ENCODE results near the gene PXDC1. TPM values are rescaled to one million over a fixed set of nuclear protein-coding genes. Genes with fewer than 3 reads are reported as not detected.

The PXDC1 gene
- total RNA-seq, 2 experiments from 2014 or later, result 0.17 to 0.36 TPM

DNA sequence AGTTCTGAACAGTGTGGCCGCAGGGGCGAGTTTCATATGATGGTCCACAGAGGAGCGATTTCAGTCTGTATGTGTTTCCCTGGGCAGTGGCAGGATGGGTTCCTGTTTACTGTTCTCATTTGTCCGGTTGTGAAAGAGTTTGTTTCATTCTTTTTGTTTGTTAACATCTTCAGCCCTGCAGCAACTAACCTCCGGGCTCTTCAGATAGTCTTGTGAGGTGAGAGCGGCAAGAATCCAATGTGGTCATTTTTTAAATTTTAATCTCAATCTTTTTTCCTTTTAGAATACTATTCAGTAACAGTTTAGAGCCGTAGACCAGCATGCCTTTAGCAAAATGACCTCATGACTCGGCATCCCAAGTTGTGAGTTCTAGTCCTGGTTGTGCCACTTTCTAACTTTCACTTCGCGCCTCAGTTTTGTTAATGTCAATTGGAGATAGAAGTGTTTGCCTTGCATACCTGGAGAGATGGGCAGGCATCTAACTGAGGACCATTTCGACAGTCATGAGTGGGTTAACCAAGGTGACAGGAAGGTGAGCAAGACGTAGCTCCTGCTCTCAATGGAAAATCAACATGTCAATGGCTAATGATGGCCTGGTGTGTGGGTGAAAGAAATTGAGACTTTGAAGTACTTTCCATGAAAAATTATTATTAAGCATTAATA lies 38.5 kb upstream of the PXDC1 start:
- Mint-ChIP-seq H3K4me3 (no peak overlapping the region), H3K27ac (no peak overlapping the region), H3K9me3 (no peaks in the 10 kb centered on the region), H3K4me1 (ENCODE audit: low read depth) (no peaks in the 10 kb centered on the region), H3K27me3 (ENCODE audit: low read depth) (no peaks in the 10 kb centered on the region), H3K36me3 (ENCODE audit: low read depth) (no peaks in the 10 kb centered on the region)
- DNase-seq, result no peak
- intact Hi-C loops (cut with micrococcal nuclease), result no loop called here
- CTCF ChIA-PET, result no interaction called here

DNA sequence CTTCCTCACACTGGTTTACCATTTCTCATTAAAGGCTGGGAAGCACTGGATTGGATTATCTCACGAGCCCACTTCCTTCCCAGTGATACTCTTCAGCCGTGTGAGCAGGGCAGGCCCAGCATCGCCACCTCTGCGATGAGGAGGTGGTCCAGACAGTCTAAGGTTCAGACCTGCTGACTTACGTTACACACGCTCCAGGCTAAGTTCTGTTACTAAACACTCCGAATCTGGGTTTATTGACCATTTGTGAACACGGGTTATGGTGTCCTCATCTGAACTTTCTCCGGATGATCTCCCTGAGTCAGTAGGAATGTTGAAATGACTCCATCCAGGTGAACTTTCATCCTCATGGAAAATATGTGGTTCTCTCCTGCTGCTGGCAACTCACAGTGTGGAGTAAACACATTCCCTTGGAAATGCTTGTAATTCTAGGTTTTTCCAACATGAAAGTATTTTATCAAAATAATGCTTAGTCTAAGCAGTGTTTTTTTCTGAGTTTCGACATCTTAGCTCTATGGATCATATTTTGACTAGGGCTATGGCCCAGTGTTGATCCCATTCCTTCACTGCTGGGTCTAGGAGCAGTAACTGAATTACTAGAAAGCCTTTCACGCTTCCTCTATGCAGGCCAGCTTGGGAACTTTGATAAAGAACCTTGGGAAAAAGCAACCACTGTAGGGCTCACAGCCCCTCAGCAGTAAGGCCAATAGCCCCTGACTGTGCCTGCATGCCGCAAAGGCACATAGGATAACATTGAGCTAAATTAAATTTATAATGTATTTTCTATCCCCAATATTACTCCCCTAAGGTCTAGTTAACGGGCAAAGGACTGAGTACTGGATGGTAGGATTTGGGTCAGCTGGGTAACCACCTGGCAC lies 37.7 kb upstream of the PXDC1 start:
- no peak for DNase-seq
- H3K4me3 Mint-ChIP-seq, result no peak overlapping the region
- no peaks in the 10 kb centered on the region for H3K4me1 Mint-ChIP-seq (ENCODE audit: low read depth)
- H3K27ac Mint-ChIP-seq, result no peak overlapping the region
- CTCF ChIA-PET, result interaction anchor here (1.4 kb wide), 1 partner anchor 144 kb away, joined by 3 read pairs; no protein-coding TSS in a partner anchor
- intact Hi-C loops (cut with micrococcal nuclease), result no loop called here
- H3K9me3 Mint-ChIP-seq, result no peaks in the 10 kb centered on the region
- no peaks in the 10 kb centered on the region for H3K27me3 Mint-ChIP-seq (ENCODE audit: low read depth)
- H3K36me3 Mint-ChIP-seq (ENCODE audit: low read depth), result no peaks in the 10 kb centered on the region

DNA sequence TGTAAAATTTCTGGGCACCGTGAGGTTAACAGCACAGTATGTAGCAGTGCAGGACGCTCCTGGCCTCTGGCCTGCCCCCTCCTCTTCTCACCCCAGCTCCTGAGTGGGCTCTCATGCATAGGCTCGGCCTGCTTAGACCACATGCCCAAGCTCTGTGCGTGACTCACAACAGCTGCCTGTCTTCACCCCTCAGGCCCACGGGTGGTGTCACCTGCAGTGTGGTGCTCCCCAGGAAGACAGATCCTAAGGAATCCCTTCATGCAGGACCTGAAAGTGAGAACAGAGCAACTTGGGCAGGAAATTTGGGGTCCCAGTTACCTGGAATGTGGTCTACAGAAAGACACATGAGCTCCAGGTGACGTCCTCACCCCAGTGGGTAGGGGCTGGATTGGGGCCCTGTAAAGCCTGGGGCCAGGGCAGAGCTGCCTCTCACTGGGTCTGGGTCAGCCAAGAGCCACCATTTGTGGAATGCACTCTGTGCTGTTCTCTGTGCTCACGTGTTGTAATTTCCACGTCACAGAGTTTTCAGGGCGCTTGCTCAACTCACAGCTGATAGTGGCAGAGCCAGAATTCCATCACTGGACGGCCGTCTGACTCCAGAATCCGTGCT lies 37.0 kb upstream of the PXDC1 start:
- DNase-seq, result no peak
- Mint-ChIP-seq H3K27me3 (ENCODE audit: low read depth) (no peaks in the 10 kb centered on the region), H3K27ac (no peak overlapping the region), H3K4me1 (ENCODE audit: low read depth) (no peaks in the 10 kb centered on the region), H3K36me3 (ENCODE audit: low read depth) (no peaks in the 10 kb centered on the region), H3K9me3 (no peaks in the 10 kb centered on the region), H3K4me3 (no peak overlapping the region)
- CTCF ChIA-PET, result interaction anchor here (1.4 kb wide), 1 partner anchor 145 kb away, joined by 3 read pairs; no protein-coding TSS in a partner anchor
- intact Hi-C loops (cut with micrococcal nuclease), result no loop called here

DNA sequence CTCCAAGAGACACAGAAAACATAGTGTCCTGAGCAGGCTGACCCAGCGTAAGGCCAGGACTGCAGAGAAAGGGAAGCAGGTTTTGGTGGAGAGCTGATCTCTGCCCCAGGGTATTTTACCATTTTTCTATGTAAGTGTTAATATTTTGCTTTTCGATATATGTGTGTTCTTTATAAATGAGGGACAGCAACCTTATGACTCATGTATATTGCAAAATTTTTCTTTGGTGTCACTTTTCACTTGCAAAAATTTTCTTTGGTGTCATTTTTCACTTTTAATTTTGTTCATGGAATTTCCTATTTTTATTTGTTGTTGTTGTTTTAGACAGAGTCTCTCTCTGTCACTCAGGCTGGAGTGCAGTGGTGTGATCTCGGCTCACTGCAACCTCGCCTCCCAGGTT lies 34.6 kb upstream of the PXDC1 start:
- DNase-seq, result no peak
- Mint-ChIP-seq H3K36me3 (ENCODE audit: low read depth) (no peaks in the 10 kb centered on the region), H3K27me3 (ENCODE audit: low read depth) (no peaks in the 10 kb centered on the region), H3K4me3 (no peak overlapping the region), H3K4me1 (ENCODE audit: low read depth) (no peaks in the 10 kb centered on the region), H3K27ac (no peak overlapping the region), H3K9me3 (no peaks in the 10 kb centered on the region)
- CTCF ChIA-PET, result no interaction called here
- intact Hi-C loops (cut with micrococcal nuclease), result no loop called here

DNA sequence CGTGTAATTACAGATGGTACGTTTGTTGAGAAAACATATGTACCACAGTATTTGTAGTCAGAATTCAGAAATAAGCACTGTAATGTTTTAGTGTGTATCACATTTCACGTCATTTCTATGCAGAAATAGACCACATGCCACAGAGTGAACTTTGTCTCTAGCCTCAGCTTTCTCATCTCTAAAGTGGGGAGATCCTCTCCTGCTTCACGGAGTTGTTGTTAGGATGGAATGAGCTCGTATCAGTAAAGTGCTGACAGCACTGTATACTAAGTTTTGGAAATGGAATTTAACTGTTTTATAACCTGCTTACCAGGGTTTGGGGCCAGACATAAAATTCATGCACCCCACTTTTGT lies 34.2 kb upstream of the PXDC1 start:
- Mint-ChIP-seq H3K36me3 (ENCODE audit: low read depth) (no peaks in the 10 kb centered on the region), H3K4me1 (ENCODE audit: low read depth) (no peaks in the 10 kb centered on the region), H3K4me3 (no peak overlapping the region), H3K27me3 (ENCODE audit: low read depth) (no peaks in the 10 kb centered on the region), H3K27ac (no peak overlapping the region), H3K9me3 (no peaks in the 10 kb centered on the region)
- DNase-seq, result no peak
- intact Hi-C loops (cut with micrococcal nuclease), result no loop called here
- CTCF ChIA-PET, result no interaction called here

DNA sequence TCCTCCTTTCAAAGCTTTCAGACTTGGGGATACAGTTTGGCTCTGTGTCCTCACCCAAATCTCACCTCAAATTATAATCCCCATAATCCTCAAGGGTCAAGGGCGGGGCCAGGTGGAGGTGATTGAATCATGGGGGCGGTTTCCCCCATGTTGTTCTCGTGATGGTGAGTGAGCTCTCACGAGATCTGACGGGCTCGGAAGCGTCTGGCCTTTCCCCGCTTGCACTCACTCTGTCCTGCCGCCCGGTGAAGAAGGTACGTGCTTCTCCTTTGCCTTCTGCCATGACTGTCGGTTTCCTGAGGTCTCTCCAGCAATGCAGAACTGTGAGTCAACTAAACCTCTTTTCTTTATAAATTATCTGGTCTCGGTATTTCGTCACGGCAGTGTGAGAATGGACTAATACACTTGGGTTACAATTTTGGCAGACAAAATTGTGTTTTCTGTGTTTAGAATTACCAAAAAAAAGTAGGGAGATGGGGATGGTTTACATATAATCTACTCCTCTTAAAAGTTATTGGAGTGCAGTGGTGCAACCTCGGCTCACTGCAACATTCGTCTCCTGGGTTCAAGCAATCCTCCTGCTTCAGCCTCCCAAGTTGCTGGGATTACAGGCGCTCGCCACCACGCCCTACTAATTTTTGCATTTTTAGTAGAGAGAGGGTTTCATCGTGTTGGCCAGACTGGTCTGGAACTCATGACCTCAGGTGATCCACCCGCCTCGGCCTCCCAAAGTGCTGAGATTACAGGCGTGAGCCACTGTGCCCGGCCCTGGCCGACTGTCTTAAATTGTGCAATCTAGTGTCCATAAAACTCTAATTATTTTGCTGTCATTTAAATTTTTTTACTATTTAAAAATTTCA lies 33.6 kb upstream of the PXDC1 start:
- no peak for DNase-seq
- no peaks in the 10 kb centered on the region for H3K4me1 Mint-ChIP-seq (ENCODE audit: low read depth)
- CTCF ChIA-PET, result no interaction called here
- intact Hi-C loops (cut with micrococcal nuclease), result no loop called here
- H3K27me3 Mint-ChIP-seq (ENCODE audit: low read depth), result no peaks in the 10 kb centered on the region
- no peak overlapping the region for H3K27ac Mint-ChIP-seq
- no peaks in the 10 kb centered on the region for H3K9me3 Mint-ChIP-seq
- no peak overlapping the region for H3K4me3 Mint-ChIP-seq
- no peaks in the 10 kb centered on the region for H3K36me3 Mint-ChIP-seq (ENCODE audit: low read depth)

DNA sequence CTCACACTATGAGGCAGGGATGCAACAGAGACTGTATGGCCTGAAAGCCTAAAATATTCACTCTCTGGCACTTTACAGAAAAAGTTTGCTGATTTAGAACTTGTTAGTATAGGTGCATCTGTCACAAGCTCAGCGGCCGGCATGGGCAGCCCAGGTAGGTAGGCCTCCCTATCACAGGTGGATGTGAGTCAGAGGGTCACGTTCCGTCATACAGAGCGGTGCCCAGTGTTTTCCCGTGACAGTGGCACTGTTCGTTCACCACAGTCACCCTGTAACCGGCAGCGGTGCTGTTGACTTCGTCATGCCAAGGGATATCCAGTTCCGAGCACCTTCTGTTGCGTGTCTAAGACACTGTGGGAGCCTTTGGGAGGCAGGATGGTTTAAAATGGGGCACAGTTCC lies 32.9 kb upstream of the PXDC1 start:
- no peaks in the 10 kb centered on the region for H3K27me3 Mint-ChIP-seq (ENCODE audit: low read depth)
- no peak overlapping the region for H3K27ac Mint-ChIP-seq
- no peaks in the 10 kb centered on the region for H3K36me3 Mint-ChIP-seq (ENCODE audit: low read depth)
- no peak for DNase-seq
- no peaks in the 10 kb centered on the region for H3K9me3 Mint-ChIP-seq
- H3K4me1 Mint-ChIP-seq (ENCODE audit: low read depth), result no peaks in the 10 kb centered on the region
- CTCF ChIA-PET, result no interaction called here
- H3K4me3 Mint-ChIP-seq, result no peak overlapping the region
- intact Hi-C loops (cut with micrococcal nuclease), result no loop called here

DNA sequence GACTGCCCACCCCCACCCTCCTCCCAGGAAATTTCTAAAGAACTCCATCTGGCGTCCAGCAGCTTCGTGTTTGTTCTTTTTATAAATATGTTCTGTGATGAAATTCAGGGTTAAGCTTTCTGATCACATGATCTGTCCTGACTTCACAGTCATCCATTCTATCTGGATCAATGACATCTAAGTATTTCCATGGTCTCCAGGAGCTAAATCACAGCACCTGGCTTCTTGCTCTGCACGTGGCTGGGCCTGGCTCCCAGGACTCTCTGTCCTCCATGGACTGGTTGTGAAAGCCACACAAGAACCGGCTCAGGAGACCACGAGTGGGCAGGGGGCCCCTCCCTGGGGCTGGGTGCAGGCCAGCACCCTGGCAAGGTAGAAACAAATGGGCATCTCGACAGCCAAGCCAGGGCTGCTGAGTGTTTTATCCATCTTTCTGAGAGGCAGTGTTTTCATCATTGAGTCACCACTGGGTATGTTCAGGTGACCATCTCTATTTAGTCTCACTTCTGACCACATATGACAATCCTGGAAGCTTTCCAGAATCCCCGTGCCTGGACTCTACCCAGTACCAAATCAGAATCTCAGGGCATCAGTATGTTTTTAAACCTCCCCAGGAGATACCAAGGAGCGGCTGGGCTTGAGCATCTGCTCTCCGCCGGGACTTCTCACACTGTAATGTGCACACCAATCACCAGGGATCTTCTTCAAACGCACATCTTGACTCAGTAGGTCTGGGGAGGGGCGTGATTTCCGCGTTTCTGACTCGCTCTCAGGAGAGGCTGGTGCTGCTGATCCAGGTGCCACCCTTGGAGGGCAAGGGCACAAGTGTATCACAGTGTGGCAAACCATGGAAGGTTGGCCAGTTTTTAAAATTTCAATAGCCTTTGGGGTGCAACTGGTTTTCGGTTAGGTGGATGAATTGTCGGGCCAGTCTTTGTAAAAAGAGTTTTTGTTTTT lies 31.6 kb upstream of the PXDC1 start:
- CTCF ChIA-PET, result no interaction called here
- Mint-ChIP-seq H3K36me3 (ENCODE audit: low read depth) (no peaks in the 10 kb centered on the region), H3K4me1 (ENCODE audit: low read depth) (no peaks in the 10 kb centered on the region), H3K27me3 (ENCODE audit: low read depth) (no peaks in the 10 kb centered on the region), H3K9me3 (no peaks in the 10 kb centered on the region), H3K4me3 (no peak overlapping the region), H3K27ac (no peak overlapping the region)
- no peak for DNase-seq
- intact Hi-C loops (cut with micrococcal nuclease), result no loop called here

DNA sequence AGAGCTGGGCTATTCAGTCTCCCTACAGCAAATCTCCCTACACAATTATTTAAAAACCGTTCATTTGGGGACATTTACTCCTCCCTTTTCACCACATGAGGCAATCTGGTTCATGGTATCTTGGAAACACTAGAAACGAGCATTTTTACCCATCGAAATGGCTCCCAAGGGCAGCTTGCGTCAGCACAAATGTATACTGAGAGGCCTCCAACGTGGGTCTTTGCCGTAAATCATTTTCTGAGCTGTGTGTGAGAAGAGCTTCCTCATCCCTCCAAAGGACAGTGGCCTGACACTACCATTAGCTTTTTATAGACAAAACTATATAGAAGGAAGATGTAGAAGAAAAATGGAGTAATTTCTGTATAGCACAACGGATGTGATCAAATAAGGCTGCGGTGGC lies 30.0 kb upstream of the PXDC1 start:
- no peaks in the 10 kb centered on the region for H3K27me3 Mint-ChIP-seq (ENCODE audit: low read depth)
- no peaks in the 10 kb centered on the region for H3K9me3 Mint-ChIP-seq
- intact Hi-C loops (cut with micrococcal nuclease), result no loop called here
- H3K4me1 Mint-ChIP-seq (ENCODE audit: low read depth), result no peaks in the 10 kb centered on the region
- CTCF ChIA-PET, result no interaction called here
- DNase-seq, result no peak
- H3K4me3 Mint-ChIP-seq, result no peak overlapping the region
- no peaks in the 10 kb centered on the region for H3K36me3 Mint-ChIP-seq (ENCODE audit: low read depth)
- H3K27ac Mint-ChIP-seq, result no peak overlapping the region

DNA sequence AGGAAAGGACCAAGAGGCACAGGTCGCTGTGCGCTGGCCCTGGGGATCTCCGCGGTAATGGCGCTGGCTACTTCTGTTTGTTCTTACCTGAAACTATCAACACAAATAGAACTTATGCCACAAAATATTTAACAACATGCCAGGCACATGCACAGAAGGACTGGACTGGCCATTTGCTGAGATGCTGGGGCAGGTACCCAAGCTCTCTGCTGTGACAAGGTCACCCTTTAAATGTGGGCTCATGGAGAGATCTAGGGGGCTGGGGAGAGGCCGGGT lies 28.0 kb upstream of the PXDC1 start:
- no peak overlapping the region for H3K27ac Mint-ChIP-seq
- H3K36me3 Mint-ChIP-seq (ENCODE audit: low read depth), result no peaks in the 10 kb centered on the region
- intact Hi-C loops (cut with micrococcal nuclease), result no loop called here
- H3K4me3 Mint-ChIP-seq, result no peak overlapping the region
- no peaks in the 10 kb centered on the region for H3K4me1 Mint-ChIP-seq (ENCODE audit: low read depth)
- CTCF ChIA-PET, result no interaction called here
- H3K27me3 Mint-ChIP-seq (ENCODE audit: low read depth), result no peaks in the 10 kb centered on the region
- H3K9me3 Mint-ChIP-seq, result no peaks in the 10 kb centered on the region
- DNase-seq, result no peak

DNA sequence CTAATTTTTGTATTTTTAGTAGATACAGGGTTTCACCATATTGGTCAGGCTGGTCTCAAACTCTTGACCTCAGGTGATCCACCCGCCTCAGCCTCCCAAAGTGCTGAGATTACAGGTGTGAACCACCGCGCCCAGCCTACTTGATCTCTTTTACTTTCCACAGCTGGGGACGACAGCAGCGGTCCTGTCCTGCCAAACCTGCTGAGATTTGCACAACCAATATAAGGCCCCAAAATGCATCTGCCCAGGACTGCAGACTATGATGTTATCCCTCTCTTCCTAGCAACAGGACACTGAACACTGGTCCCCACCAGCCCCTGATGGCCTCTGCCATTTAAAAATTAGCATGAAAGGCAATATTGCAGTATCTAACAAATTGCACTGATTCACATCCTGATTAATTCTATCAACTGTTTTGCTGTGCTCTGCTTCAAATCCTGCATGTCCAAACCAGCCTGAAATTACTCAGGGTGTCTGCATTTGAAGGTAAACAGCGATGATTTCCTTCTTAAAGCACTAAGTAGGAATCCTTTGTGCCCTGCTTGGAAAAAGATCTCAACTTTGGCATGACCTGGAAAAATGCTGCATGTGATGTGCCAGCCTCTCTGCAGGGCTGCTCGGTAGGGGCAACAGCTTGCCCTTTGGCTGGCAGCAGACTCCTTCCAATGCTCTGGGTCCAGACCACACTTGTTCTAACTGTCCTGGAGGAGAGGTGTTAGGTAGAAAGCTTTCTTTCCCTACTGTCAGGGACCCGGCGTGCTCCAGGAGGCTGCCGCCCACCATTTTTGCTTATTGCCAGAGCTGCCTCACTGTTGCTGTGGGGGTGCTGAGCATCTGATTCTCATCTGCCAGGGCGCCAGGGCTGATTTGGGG lies 27.4 kb upstream of the PXDC1 start:
- no peaks in the 10 kb centered on the region for H3K27me3 Mint-ChIP-seq (ENCODE audit: low read depth)

More for the DNA sequence above, 27.4 kb upstream of the PXDC1 start:
- CTCF ChIA-PET, result no interaction called here
- Mint-ChIP-seq H3K36me3 (ENCODE audit: low read depth) (no peaks in the 10 kb centered on the region), H3K4me1 (ENCODE audit: low read depth) (no peaks in the 10 kb centered on the region), H3K27ac (no peak overlapping the region), H3K9me3 (no peaks in the 10 kb centered on the region), H3K4me3 (no peak overlapping the region)
- intact Hi-C loops (cut with micrococcal nuclease), result no loop called here
- no peak for DNase-seq

All from activated naive CD4-positive, alpha-beta T cell treated with anti-CD3 and anti-CD28 coated beads for 36 hours (primary cell).